Muscle of leg (tissue), 16 donors: Measurements from ENCODE around the gene ZNF330. TPM values are rescaled to one million over a fixed set of nuclear protein-coding genes. Genes with fewer than 3 reads are reported as not detected.
"Not testable (repeated sequence)": the region's sequence is repeated elsewhere in the genome, so short reads cannot be mapped to it uniquely, and the experiment has no call there.

Source experiments
- DNase-seq: peaks from one replicate; pipeline ENCODE4 v3.0.0; 2013
- H3K27ac ChIP-seq: one replicate; pipeline ENCODE4 v1.5.1; 2013; ENCODE audit warnings: mild to moderate bottlenecking, low read length, control low read depth
- H3K27me3 ChIP-seq: one replicate; pipeline ENCODE4 v1.6.1; 2013; ENCODE audit warnings: low read length; ENCODE audit not compliant: control insufficient read depth, insufficient read depth
- H3K36me3 ChIP-seq: one replicate; pipeline ENCODE4 v1.6.1; 2013; ENCODE audit warnings: low read length; ENCODE audit not compliant: control insufficient read depth, insufficient read depth
- H3K4me1 ChIP-seq: one replicate; pipeline ENCODE4 v1.6.1; 2013; ENCODE audit warnings: low read length; ENCODE audit not compliant: control insufficient read depth, insufficient read depth
- H3K4me3 ChIP-seq: one replicate; pipeline ENCODE4 v1.5.1; 2013; ENCODE audit warnings: low read length, control low read depth
- H3K9me3 ChIP-seq: replicated peaks from 2 replicates; pipeline ENCODE4 v1.6.1; 2013; ENCODE audit warnings: low read depth, low read length; ENCODE audit not compliant: control insufficient read depth
- WGBS: methylation state at CpG from one replicate; pipeline ENCODE4 v1.1.5; 2013; ENCODE audit warnings: missing lambda C conversion rate; ENCODE audit not compliant: insufficient coverage; 5-methylcytosine and 5-hydroxymethylcytosine counted together
- long read RNA-seq, 11 donors: transcript quantifications; one replicate each; lab custom pipeline, GENCODE V29; 2026
- polyA plus RNA-seq, 8 donors: library from polyadenylated mRNA; unstranded; fragments of 120-200 nt; gene quantifications; one replicate each; pipeline versions ENCODE4 v1.2.1 to v1.2.3, GENCODE V29; 2013; ENCODE audit warnings: inconsistent platforms in 1 of 8, low replicate concordance in 1 of 8; ENCODE audit not compliant: insufficient read length in 8 of 8, insufficient read depth in 1 of 8
- total RNA-seq: library from RNA; stranded (reverse); fragments of 120-200 nt; gene quantifications from one replicate; pipeline ENCODE4 v1.2.4, GENCODE V29; 2013

ZNF330 gene
- total RNA-seq (29.6 TPM), polyA plus RNA-seq (10 to 100 TPM; 31.4 to 40.2 (median 35.4) TPM)
- long read RNA-seq, donor 1, partial matches to known transcripts, result 0 of 1 reads
- long read RNA-seq, donor 1, other reads (novel, unspliced or antisense), result 0 of 1 reads
- long read RNA-seq, donor 2, result 0 reads
- long read RNA-seq, donor 3, partial matches to known transcripts, result 0 of 5 reads
- long read RNA-seq, donor 3, other reads (novel, unspliced or antisense), result 5 of 5 reads
- long read RNA-seq, donor 4, partial matches to known transcripts, result 6 of 12 reads
- long read RNA-seq, donor 4, other reads (novel, unspliced or antisense), result 5 of 12 reads
- long read RNA-seq, donor 5, partial matches to known transcripts, result 15 of 26 reads
- long read RNA-seq, donor 5, other reads (novel, unspliced or antisense), result 10 of 26 reads
- long read RNA-seq, donor 6, transcript ZNF330-207 (2 exons, 733 nt), result major isoform, 5 of 26 reads
- long read RNA-seq, donor 6, partial matches to known transcripts, result 9 of 26 reads
- long read RNA-seq, donor 6, other reads (novel, unspliced or antisense), result 12 of 26 reads
- long read RNA-seq, donor 7, partial matches to known transcripts, result 9 of 27 reads
- long read RNA-seq, donor 7, other reads (novel, unspliced or antisense), result 16 of 27 reads
- long read RNA-seq, donor 8, partial matches to known transcripts, result 12 of 22 reads
- long read RNA-seq, donor 8, other reads (novel, unspliced or antisense), result 9 of 22 reads
- long read RNA-seq, donor 9, partial matches to known transcripts, result 0 of 5 reads
- long read RNA-seq, donor 9, other reads (novel, unspliced or antisense), result 5 of 5 reads
- long read RNA-seq, donor 10, partial matches to known transcripts, result 0 of 8 reads
- long read RNA-seq, donor 10, other reads (novel, unspliced or antisense), result 7 of 8 reads
- long read RNA-seq, donor 11, partial matches to known transcripts, result 19 of 27 reads
- long read RNA-seq, donor 11, other reads (novel, unspliced or antisense), result 7 of 27 reads

GRCh38 chr4:141220691-141221659 lies at the start of gene ZNF330:
Gene ZNF330 (plus strand): TSS chr4:141220895. CDS start chr4:141222372, 1,477 bp downstream.
- DNase-seq, result peak; percentile 96
- Histone ChIP-seq H3K36me3 (peaks cover 3% of the 10 kb centered on the region), H3K27ac (peak within 1 kb of the TSS; percentile 98), H3K4me1 (no peaks in the 10 kb centered on the region), H3K9me3 (no peaks in the 10 kb centered on the region), H3K4me3 (peak within 1 kb of the TSS; percentile 96), H3K27me3 (no peaks in the 10 kb centered on the region)
- 0% methylated on average over 52 of the region's 57 CpGs for WGBS

- WGBS, result 44% methylated on average over 1 of the region's 1 CpG
- peak; percentile 26 for DNase-seq
- H3K4me3 ChIP-seq, result no peak overlapping the region
These were observed 46.2 kb upstream of the ZNF330 start for GRCh38 chr4:141174457-141174856.

GRCh38 chr4:141177171-141177570 lies 43.5 kb upstream of the ZNF330 start:
- Histone ChIP-seq H3K9me3 (no peaks in the 10 kb centered on the region), H3K4me1 (no peaks in the 10 kb centered on the region), H3K36me3 (no peaks in the 10 kb centered on the region), H3K27me3 (no peaks in the 10 kb centered on the region), H3K4me3 (no peak overlapping the region), H3K27ac (no peak overlapping the region)
- no peak for DNase-seq
- WGBS, result no CpG with 5 or more reads among the region's 1 CpG

More at GRCh38 chr4:141174457-141174856, 46.2 kb upstream of the ZNF330 start:
- Histone ChIP-seq H3K4me1 (no peaks in the 10 kb centered on the region), H3K9me3 (no peaks in the 10 kb centered on the region), H3K36me3 (no peaks in the 10 kb centered on the region), H3K27me3 (no peaks in the 10 kb centered on the region), H3K27ac (no peak overlapping the region)

GRCh38 chr4:141179474-141180373 lies 41.0 kb upstream of the ZNF330 start:
- Histone ChIP-seq H3K9me3 (no peaks in the 10 kb centered on the region), H3K27ac (no peak overlapping the region), H3K4me3 (no peak overlapping the region), H3K27me3 (no peaks in the 10 kb centered on the region), H3K4me1 (no peaks in the 10 kb centered on the region), H3K36me3 (no peaks in the 10 kb centered on the region)
- DNase-seq, result no peak
- 47% methylated on average over 4 of the region's 8 CpGs for WGBS

- no peaks in the 10 kb centered on the region for H3K9me3 ChIP-seq
- WGBS, result no CpG with 5 or more reads among the region's 2 CpGs
- H3K27ac ChIP-seq, result no peak overlapping the region
- no peak overlapping the region for H3K4me3 ChIP-seq
- H3K36me3 ChIP-seq, result no peaks in the 10 kb centered on the region
- no peaks in the 10 kb centered on the region for H3K27me3 ChIP-seq
- H3K4me1 ChIP-seq, result no peaks in the 10 kb centered on the region
- DNase-seq, result no peak
These were observed 39.5 kb upstream of the ZNF330 start for GRCh38 chr4:141180991-141181761.

GRCh38 chr4:141183491-141183890 lies 37.2 kb upstream of the ZNF330 start:
- H3K4me3 ChIP-seq, result not testable (repeated sequence)
- no CpG with 5 or more reads among the region's 2 CpGs for WGBS

GRCh38 chr4:141192564-141192963 lies 28.1 kb upstream of the ZNF330 start:
- H3K4me1 ChIP-seq, result peaks cover 4% of the 10 kb centered on the region
- H3K36me3 ChIP-seq, result no peaks in the 10 kb centered on the region
- WGBS, result 100% methylated on average over 2 of the region's 2 CpGs
- no peak overlapping the region for H3K27ac ChIP-seq
- no peaks in the 10 kb centered on the region for H3K27me3 ChIP-seq
- H3K9me3 ChIP-seq, result no peaks in the 10 kb centered on the region
- DNase-seq, result no peak
- H3K4me3 ChIP-seq, result no peak overlapping the region

More at GRCh38 chr4:141183491-141183890, 37.2 kb upstream of the ZNF330 start:
- not testable (repeated sequence) for H3K27ac ChIP-seq, DNase-seq, H3K9me3 ChIP-seq, H3K4me1 ChIP-seq, H3K27me3 ChIP-seq, H3K36me3 ChIP-seq

- no peak for DNase-seq
- Histone ChIP-seq H3K27ac (no peak overlapping the region), H3K4me3 (no peak overlapping the region), H3K36me3 (no peaks in the 10 kb centered on the region), H3K27me3 (no peaks in the 10 kb centered on the region), H3K9me3 (no peaks in the 10 kb centered on the region), H3K4me1 (peaks cover 4% of the 10 kb centered on the region)
- no CpG with 5 or more reads among the region's 2 CpGs for WGBS
These were observed 27.1 kb upstream of the ZNF330 start for GRCh38 chr4:141193516-141194034.
